Thyroid gland (tissue), 4 donors: ENCODE measurements around the gene CADPS.

Experiments used
- CTCF ChIP-seq, 6 experiments: fragments of 200-600 bp in 3 of 6; fragments of 450-650 bp in 3 of 6; sonication (generic) in 3 of 6; IDR thresholded peaks; one replicate each; pipeline ENCODE4 v1.5.1; 2016 to 2019; ENCODE audit warnings: antibody characterized with exemption in 6 of 6, mild to moderate bottlenecking in 2 of 6, inconsistent platforms in 1 of 6, moderate library complexity in 1 of 6
- POLR2A ChIP-seq, 2 donors: fragments of 450-650 bp; IDR thresholded peaks; one replicate each; pipeline ENCODE4 v1.6.1; 2017; ENCODE audit warnings: antibody characterized with exemption in 2 of 2, mild to moderate bottlenecking in 2 of 2, moderate library complexity in 1 of 2

GRCh38 chr3:62462788-62463187 is 412.4 kb downstream of the CADPS start:
- TF ChIP-seq POLR2A (IDR thresholded peaks at IDR 0.05), result no peak
- TF ChIP-seq CTCF (IDR thresholded peaks at IDR 0.05), result no peak
